ENCODE measurements around the gene ENOX1. TPM values are rescaled to one million over a fixed set of nuclear protein-coding genes. Genes with fewer than 3 reads are reported as not detected.

ENOX1 gene
- total and polyA plus RNA-seq, 2 donors (not counting 3 experiments of a cell fraction or from before 2014, with no cell fraction given): 0.17 to 0.97 TPM

- intact Hi-C loops (cut with micrococcal nuclease): no loop called here
- no TSS peak for BruUV-seq (replicated peaks)
- TF ChIP-seq MAX (IDR thresholded peaks at IDR 0.05; ENCODE audit: insufficient read depth, insufficient read length) (no peak), POLR2AphosphoS5 (IDR thresholded peaks at IDR 0.05; ENCODE audit: insufficient read depth, low read depth, low read length) (no peak), CTCF (IDR thresholded peaks at IDR 0.05; ENCODE audit: extremely low read depth in 1 of 2, insufficient read depth in 1 of 2, low read depth in 1 of 2, low read length in 2 of 2) (no peak), EZH2 (IDR thresholded peaks at IDR 0.05; ENCODE audit: borderline replicate concordance, low read depth, low read length, severe bottlenecking) (no peak), GATA2 (IDR thresholded peaks at IDR 0.05; ENCODE audit: insufficient read depth, insufficient read length, low read depth, low read length) (no peak), MYC (IDR thresholded peaks at IDR 0.05; ENCODE audit: low read depth, low read length) (no peak)
- no peak overlapping the region for H3K4me3 ChIP-seq (replicated peaks in 1 of 3; ENCODE audit: insufficient read depth in 1 of 3, low read depth in 1 of 3, low read length in 3 of 3)
- no peaks in the 10 kb centered on the region for H3K9me1 ChIP-seq (replicated peaks; ENCODE audit: control insufficient read depth, extremely low read depth, insufficient read depth, low read length)
- no peaks in the 10 kb centered on the region for H3K9me3 ChIP-seq (replicated peaks; ENCODE audit: control insufficient read depth, insufficient read depth, low read length)
- no peak overlapping the region for H3K4me2 ChIP-seq (ENCODE audit: insufficient read depth, low read length)
- H3K27me3 ChIP-seq (ENCODE audit: control insufficient read depth in 2 of 2, insufficient read depth in 2 of 2, low read length in 2 of 2): peaks cover 0 to 2% of the 10 kb centered on the region in 2 experiments
- CTCF ChIA-PET: no interaction called here
- dilution Hi-C loops (cut with MboI; ENCODE audit: extremely low pct_ligation_motif_present, low sequenced_read_pairs): no loop called here
- H4K20me1 ChIP-seq (replicated peaks; ENCODE audit: control insufficient read depth, extremely low read depth, insufficient read depth, low read length): no peaks in the 10 kb centered on the region
- FAIRE-seq: no peak
- H3K9ac ChIP-seq (replicated peaks; ENCODE audit: extremely low read depth, insufficient read depth, low read length): no peak overlapping the region
- H3K79me2 ChIP-seq (ENCODE audit: control insufficient read depth, insufficient read depth, low read length): no peaks in the 10 kb centered on the region
- H3K27ac ChIP-seq (ENCODE audit: insufficient read depth, low read depth, low read length): no peak overlapping the region
- H3K36me3 ChIP-seq (ENCODE audit: control insufficient read depth in 2 of 2, extremely low read depth in 1 of 2, insufficient read depth in 2 of 2, low read length in 2 of 2): no peaks in the 10 kb centered on the region
- no peak overlapping the region for H2AFZ ChIP-seq (ENCODE audit: low read depth, low read length)
- DNase-seq (ENCODE audit: low read depth, low spot score): no peak
- POLR2A ChIA-PET: no interaction called here
- no peaks in the 10 kb centered on the region for H3K4me1 ChIP-seq (ENCODE audit: control insufficient read depth, extremely low read depth, insufficient read depth, low read length)
Observed at GRCh38 chr13:43697323-43697722, 89.4 kb downstream of the ENOX1 start.
